HTR-8/SVneo (cell line): ENCODE results near the gene SIAE.
"Not testable (repeated sequence)": the region's sequence is repeated elsewhere in the genome, so short reads cannot be mapped to it uniquely, and the experiment has no call there.

Experiments
- DNase-seq: peaks from one replicate; pipeline ENCODE4 v3.0.0; 2011; ENCODE audit warnings: low spot score, mixed read lengths; ENCODE audit not compliant: insufficient read length
- FAIRE-seq: peaks from 2 replicates; lab custom pipeline; 2011; peaks lifted over from hg19 to GRCh38; lab: Jason Lieb, UNC

SIAE gene

DNA sequence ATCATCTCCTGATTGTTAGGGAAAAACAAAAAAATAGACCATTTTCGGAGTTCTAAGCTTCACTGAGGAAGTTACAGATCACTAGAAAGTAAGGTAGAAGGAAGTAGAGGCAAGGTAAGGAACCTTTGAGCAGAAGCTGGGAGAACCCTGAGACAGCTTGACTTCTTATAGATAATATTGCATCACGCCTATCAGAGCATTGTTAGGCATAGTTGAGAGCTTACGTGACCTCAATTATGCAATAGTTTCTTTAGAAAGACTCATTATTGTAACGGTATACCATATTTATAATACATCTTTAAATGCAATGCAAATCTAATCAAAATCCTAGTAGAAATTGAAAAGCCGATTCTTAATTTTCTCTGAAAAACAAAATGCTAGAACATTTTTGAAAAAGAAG lies 46.0 kb downstream of the SIAE start:
- DNase-seq (no peak), FAIRE-seq (no peak)

DNA sequence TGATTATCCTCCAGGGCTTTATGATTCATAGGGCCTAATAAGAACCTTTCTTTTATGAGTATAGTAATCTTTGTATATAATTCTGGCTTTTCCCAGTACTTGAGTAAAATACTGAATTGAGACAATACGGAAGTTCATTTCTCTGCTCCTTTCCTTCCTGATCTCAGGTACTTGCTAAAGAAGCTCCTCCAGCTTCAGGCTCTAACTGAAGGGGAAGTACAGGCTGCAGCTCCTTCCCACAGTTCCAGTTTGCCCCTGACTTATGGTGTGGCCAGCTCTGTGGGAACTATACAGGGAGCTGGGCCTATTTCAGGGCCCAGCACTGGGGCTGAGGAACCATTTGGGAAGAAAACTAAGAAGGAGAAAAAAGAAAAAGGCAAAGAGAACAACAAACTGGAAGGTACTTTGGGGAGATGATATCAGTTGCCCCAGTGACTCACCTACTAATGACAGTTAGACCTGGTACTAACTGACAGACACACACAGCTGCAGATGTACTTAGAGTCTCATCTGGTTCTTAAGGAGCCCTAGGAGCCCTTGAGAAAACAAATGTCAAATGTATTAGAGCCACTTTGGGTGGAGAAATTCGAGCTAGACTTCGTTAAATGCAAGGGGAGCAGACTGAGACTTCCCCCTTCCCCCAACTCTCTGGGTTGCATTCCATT lies 47.9 kb downstream of the SIAE start:
- DNase-seq (no peak), FAIRE-seq (no peak)

DNA sequence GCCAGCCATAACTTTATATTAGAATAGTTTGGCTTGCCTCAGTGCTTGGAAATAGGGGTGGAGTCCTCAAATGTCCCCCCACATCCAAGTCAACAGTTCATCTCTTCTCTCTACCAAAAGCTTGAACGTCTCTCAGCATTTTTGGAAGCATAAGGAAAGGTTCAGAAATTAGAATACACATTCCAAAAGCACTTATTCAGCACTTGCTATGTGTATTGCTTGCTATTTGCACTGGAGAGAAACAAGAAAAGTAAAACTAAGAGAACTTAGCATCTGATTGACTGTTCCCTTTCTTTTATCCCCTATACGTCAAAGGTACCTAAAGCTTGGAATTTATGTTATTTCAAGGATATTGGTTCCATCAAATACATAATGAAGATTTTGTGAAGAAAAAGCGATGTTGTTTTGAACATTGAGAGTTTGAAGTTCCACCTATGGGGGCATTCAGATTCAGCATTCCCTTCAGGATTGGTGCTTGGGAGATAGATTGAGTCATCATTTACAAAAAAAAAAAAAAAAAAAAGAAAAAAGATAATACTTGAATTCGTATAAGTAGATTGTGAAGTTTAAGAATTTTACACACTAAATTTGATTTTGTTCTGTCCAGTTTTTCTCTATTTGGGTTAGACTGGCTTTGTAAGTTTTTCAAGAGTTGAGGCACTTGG lies 49.5 kb downstream of the SIAE start:
- DNase-seq (no peak), FAIRE-seq (no peak)

DNA sequence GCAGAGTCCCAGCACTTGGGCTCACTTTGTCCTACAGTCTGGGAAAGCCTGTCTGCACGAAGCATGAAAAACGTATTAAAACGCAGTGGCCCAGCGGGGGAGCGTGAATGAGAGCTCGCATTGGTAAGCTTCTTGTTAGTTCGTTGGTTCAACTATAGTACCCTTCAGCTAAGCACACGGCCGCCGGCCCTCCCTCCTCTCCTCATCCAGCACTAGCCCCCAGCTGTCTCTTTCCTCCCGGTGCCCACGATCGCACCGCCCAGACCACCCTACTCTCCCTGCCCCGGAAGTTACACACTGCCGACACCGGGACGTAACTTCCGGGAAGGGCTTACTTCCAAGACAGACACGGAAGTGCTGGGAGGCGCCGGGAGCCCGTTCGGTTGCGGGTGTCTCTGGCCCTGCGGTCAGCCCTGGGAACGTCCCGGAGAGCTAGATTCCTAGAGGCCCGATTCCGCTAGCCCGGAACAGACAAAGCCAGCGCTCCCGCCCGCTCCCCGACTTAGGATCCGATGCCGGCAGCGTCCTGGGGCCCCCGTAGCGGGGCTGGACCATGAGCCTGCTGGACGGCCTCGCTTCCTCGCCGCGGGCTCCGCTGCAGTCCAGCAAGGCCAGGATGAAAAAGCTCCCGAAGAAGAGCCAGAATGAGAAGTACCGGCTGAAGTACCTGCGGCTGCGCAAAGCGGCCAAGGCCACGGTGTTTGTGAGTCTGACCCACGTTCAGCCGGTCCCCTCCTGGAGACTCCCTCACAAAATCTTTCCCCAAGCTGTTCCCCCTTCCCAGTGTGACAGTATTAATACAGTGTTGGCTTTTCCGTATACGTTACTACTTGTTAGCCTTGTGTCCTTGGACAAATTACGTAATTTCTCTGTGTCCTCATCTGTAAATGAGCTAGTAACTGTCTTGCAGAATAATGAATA lies 50.7 kb downstream of the SIAE start, which contains the start of gene TBRG1:
TSS of gene TBRG1 (plus strand) at position 334 of the 921 bp plus-strand sequence. CDS start at position 554, 220 bp downstream.
- FAIRE-seq, result peak; percentile 71

DNA sequence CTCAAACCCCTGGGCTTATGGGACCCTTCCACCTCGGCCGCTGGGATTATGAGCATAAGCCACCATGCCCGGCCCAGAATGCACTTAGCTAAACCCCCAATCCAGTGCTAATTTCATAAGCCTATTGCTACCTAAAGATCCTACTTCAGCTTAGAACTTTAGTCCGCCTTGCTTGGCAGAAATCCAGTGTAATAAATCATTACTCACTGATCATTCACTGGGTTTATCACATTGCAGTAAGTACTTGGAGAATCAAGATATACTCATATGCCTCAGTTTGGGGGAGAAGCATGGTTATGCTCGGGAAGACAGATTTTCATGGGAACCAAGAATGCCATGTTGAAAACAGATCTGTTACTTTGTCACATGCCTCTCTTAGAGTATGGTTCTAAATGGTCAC lies 54.7 kb downstream of the SIAE start:
- FAIRE-seq, result no peak
- no peak for DNase-seq

More for the DNA sequence above, 50.7 kb downstream of the SIAE start, which contains the start of gene TBRG1:
- DNase-seq, result peak; percentile 89

DNA sequence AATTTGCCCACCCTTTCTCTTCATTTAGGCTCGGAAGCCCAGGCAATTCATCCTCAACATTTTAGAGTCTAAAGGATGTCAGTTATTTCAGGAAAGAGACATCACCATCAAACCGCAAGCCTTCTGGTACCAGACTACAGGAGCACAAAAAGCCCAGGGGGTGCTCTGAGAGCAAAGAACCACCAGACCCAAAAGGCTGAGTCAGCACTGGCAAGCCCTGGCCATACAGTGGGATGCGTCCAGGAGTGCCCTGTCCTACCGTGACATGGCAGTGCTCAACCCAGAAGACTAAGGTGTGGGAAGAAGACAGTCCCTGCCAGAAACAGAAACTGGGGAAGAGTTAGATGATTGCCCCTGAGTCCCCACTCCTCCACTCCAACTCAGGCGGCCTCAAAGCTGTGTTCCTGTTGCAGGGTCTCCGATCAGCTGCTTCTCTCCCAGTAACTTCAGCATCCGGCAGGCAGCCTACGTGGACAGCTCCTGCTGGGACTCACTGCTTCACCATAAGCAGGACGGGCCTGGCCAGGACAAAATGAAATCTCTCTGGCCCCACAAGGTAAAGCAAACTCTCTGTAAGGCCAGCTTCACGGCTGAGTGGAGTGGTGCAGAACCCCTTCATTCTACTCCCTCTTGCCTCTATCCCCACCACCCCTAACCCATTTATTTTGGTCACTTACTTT lies 60.8 kb downstream of the SIAE start:
- no peak for FAIRE-seq
- DNase-seq, result no peak

DNA sequence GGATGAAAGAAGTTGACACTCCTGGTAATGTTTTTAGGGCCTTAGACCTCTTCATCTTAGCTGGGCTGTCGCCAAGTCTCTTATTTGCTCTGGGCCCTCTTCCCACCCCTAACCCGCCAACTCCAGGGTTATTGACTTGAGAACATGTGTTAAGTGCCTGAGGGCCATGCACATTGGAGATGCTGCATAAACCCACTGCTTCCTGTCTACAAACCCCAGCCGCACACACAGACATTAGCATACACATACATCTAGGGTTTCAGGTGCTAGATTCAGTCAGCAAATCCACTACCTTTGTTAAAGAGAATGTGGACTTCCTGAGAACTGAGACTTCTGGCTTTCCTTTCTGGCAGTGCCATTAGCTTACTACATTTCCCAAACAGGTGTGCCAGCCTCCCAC lies 61.5 kb downstream of the SIAE start:
- DNase-seq (no peak), FAIRE-seq (no peak)

DNA sequence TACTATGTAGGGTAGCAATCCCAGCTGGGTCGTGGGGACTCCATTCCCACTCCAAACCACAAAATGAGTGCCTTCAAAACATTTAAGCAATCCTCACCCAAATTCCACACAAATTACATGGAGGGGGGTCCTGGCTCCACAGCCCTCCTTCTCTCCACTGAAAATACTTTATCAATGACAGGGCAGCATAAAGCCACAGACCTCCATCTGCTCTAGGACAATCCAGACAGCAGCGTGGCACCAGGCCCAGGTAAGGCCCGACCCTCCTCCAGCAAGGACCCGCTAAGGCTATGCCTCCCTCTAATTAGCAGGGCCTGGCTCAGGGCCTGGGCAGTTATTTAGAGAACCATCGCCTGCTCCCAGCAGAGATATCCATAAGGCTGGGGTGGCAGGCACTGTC lies 62.5 kb downstream of the SIAE start, which contains the start of gene PANX3:
TSS of gene PANX3 (plus strand) at position 365 of the 400 bp plus-strand sequence. CDS start 129 bp downstream, outside the sequence.
- no peak for DNase-seq
- no peak for FAIRE-seq

DNA sequence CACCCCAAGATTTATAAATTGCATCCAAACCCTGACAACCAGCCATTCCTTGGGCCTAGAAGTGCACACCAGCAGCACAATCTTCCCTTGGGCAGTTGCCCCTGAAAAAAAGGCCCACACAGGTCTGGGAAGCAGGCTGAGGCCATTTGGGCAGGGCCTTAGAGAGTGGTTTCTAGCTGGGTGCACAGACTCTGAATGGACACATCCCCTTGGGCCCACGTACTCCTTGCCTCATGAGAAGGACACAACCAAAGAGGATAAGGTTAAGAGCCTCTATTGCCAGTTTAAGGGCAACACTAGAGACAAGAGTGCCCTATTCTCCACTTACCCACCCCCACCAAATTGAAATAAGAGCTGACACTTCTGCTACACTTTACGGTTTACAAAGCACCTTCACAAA lies 63.2 kb downstream of the SIAE start:
- DNase-seq (no peak), FAIRE-seq (no peak)

DNA sequence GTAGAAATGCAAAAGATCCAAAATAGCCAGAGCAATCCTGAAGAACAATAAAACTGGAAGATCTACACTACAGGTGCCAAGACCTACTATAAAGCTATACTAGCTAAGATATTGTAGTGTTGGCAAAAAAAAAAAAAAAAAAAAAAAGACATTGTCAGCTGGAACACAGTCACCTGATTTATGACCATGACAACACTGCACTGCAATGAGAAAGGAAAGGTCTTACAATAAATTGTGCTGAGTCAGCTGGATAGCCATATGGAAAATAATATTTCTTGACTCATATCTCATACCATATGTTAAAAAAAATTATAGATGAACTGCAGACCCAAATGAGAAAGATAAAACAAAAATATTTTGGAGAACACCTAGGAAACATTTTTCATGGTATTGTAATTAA lies 65.4 kb downstream of the SIAE start:
- no peak for DNase-seq
- no peak for FAIRE-seq

DNA sequence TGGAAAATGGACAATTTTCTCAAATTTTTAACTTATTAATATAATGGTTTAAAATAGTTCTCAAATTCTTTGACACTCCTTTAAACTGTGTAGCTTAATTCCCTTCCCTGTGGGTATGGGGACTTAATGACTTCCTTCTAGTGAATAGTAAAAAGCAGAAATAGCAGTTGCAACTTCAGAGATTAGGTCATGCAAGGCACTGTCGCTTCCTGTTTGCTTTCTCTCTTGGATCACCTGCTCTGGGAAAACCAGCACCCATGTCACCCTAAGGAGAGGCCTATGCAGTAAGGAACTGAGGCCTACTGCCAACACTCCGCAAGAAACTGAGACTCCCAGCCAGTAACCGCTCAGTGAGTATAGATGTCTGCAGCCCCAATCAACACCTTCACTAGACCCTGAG lies 67.8 kb downstream of the SIAE start:
- DNase-seq (no peak), FAIRE-seq (no peak)

DNA sequence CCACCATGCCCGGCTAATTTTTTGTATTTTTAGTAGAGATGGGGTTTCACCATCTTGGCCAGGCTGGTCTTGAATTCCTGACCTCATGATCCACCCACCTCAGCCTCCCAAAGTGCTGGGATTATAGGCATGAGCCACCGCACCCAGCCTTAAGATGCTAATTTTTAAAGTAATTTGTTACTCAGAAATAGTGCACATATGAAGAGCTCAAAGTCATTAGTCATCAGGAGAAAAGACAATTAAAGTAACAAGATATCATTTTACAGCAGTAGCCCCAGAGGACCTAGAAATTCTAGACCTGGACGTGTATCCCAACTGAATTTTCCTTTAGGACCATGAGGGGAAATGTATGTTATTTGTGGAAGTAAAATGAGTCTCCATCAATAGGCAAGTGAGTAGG lies 70.8 kb downstream of the SIAE start:
- FAIRE-seq, DNase-seq: not testable (repeated sequence)

DNA sequence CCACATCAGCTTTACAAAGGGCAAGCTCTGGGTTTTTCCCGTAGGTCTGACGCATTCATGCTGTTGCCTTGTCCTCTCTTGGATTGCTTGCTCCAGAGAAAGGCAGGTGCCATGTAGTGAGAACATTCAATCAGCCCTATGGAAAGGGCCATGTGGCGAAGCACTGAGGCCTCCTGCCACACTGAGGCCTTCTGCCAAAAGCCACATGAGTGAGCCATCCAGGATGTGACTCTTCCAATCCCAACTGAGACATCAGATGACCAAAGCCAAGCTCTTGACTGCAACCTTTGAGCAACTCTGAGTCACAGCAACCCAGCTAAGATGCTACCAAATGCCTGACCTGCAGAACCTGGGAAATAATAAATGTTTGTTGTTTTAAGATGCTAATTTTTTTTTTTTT lies 71.3 kb downstream of the SIAE start:
- no peak for DNase-seq
- FAIRE-seq, result no peak

DNA sequence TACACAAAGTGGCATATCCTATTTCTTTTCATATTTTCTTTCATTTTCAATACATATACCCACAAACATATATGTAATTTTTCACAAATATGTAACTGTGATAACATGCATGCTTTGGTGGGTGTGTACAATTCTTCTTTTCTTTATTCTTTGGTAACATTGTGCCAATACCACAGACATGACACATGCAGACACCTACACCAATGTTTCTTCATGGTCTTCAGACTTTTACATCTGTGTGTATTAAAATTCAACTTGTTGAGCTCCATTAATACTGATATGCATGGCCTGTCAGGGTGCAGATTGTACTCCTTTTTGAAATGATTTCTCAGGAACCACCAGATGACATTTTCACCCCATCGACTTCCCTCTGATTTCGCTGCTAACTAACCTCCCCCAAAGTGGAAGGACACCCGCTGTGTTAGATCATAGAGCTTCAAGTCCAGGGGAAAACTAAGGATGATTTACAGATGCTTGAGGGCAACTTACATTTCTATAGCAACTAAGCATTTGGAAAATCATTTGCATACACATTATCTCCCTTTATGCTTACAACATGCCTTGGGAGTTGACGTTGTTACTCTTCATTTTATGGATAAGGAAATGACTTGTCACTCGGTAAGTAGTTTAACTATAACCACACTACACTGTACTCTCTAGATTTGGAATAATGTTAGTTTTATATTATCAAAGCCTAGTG lies 72.8 kb downstream of the SIAE start:
- no peak for FAIRE-seq
- no peak for DNase-seq

DNA sequence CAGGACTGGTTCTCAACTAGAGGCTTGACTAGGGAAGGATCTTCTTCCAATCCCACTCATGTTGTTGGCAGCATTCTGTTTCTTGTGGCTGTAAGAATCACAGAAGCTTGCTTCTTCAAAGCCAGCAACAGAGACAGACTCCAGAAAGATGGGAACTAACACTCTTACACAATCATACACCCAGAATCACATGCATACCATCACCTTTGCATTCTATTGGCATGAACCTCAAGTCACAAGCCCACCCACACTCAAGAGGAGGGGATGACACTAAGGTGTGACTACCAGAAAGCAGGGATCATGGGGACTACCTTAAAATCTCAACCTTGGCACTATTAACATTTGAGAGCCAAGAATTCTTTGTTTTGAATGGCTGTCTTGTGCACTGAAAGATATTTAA lies 75.9 kb downstream of the SIAE start:
- FAIRE-seq, result no peak
- DNase-seq, result no peak

DNA sequence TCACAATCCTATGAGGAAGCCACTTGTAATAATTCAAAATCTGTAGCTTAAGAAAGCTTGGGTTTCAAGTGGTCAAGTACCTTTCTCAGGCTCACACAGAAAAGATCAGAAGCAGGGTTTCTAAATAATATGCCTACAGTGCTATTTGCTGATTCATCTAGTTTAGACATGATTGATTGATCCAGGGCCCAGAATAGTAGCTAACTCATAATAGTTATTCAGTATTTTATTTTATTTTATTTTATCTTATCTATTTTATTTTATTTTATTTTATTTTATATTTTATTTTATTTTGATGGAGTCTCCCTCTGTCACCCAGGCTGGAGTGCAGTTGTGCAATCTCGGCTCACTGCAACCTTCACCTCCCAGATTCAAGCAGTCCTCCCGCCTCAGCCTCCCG lies 78.2 kb downstream of the SIAE start:
- FAIRE-seq (no peak), DNase-seq (no peak)

DNA sequence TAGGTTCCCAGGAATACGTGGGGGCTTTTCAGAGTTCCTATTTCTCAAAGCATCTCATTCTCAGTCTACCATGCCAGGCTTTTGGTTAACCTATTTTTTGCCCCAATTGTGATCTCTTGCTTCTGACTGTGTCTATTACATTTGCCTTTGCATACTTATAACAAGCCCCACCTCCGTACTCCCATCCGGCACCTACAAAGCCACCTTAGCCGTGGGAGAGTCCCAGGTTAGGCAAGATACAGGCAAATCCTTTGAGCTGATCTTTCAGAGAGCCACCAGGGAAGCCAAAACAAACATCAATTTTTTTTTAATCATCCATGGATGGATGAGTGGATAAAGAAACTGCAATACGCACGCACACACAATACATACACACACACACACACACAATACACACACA lies 80.9 kb downstream of the SIAE start:
- DNase-seq, result no peak
- FAIRE-seq, result no peak

DNA sequence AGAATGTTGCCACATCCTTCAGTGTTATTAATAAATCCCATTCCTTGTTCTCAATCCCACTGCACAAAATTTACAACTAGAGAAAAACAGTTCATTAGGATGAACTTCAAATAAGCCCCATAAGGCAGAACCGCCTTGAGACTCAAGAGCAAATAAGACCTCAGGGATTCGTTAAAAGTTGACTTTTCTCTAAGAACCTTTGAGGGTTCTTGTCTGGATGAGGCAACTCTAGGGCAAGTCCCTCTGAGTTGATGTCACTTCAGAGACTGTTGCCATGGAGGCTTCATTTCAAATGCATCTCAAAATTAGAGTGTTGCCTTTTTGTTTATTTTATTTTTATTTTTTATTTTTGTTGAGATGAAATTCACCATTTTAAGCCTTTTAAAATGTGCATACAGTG lies 82.1 kb downstream of the SIAE start:
- FAIRE-seq (no peak), DNase-seq (no peak)

DNA sequence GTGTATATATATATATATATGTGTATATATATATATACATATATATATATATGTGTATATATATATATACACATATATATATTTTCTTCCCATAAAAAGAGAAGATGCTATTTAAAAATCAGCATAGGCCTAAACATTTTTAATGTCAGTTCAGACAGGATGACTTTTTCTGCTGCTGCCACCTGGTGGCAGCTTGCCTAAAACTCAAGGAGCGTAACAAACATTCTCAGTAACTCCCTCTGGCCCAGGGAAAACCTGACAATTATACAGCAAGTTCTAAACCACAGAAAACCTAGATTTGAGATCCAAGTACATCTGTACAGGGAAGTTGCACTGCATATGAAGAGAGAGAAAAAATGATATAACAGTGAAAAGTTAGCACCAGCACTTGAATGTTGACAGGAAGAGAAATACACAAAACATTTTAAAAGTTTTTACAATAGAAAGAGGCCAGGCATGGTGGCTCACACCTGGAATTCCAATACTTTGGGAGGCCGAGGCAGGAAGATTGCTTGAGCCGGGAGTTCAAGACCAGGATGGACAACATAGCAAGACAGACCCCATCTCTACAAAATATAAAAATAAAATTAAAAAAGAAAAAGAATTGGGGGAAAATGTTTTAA lies 87.2 kb downstream of the SIAE start:
- peak; percentile 21 for DNase-seq
- no peak for FAIRE-seq
